Ectodermal cell (in vitro differentiated cells): ENCODE measurements around the gene CHRNG.
"Not testable (repeated sequence)": the region's sequence is repeated elsewhere in the genome, so short reads cannot be mapped to it uniquely, and the experiment has no call there.

ENCODE experiments used
- H3K27ac ChIP-seq: 2 replicates; pipeline ENCODE4 v1.7.0; 2013; ENCODE audit warnings: mild to moderate bottlenecking, low read depth, low read length; ENCODE audit not compliant: insufficient read depth, poor library complexity, severe bottlenecking
- H3K27me3 ChIP-seq: 2 replicates; pipeline ENCODE4 v1.7.0; 2013; ENCODE audit warnings: mild to moderate bottlenecking, low read length; ENCODE audit not compliant: insufficient read depth, control insufficient read depth, poor library complexity, severe bottlenecking
- H3K36me3 ChIP-seq: one replicate; pipeline ENCODE4 v1.7.0; 2013; ENCODE audit warnings: low read length; ENCODE audit not compliant: control insufficient read depth, insufficient read depth
- H3K4me1 ChIP-seq: one replicate; pipeline ENCODE4 v1.7.0; 2013; ENCODE audit warnings: low read length; ENCODE audit not compliant: control insufficient read depth, insufficient read depth
- H3K4me3 ChIP-seq: 2 replicates; pipeline ENCODE4 v1.7.0; 2013; ENCODE audit warnings: low read depth, low read length, control low read depth; ENCODE audit not compliant: insufficient read depth
- H3K9me3 ChIP-seq: 2 replicates; pipeline ENCODE4 v1.7.0; 2013; ENCODE audit warnings: mild to moderate bottlenecking, low read length, moderate library complexity; ENCODE audit not compliant: control insufficient read depth
- WGBS, 2 experiments: methylation state at CpG; one replicate each; pipeline ENCODE4 v1.1.7; 2013; ENCODE audit warnings: missing lambda C conversion rate in 2 of 2; 5-methylcytosine and 5-hydroxymethylcytosine counted together

The CHRNG gene

DNA sequence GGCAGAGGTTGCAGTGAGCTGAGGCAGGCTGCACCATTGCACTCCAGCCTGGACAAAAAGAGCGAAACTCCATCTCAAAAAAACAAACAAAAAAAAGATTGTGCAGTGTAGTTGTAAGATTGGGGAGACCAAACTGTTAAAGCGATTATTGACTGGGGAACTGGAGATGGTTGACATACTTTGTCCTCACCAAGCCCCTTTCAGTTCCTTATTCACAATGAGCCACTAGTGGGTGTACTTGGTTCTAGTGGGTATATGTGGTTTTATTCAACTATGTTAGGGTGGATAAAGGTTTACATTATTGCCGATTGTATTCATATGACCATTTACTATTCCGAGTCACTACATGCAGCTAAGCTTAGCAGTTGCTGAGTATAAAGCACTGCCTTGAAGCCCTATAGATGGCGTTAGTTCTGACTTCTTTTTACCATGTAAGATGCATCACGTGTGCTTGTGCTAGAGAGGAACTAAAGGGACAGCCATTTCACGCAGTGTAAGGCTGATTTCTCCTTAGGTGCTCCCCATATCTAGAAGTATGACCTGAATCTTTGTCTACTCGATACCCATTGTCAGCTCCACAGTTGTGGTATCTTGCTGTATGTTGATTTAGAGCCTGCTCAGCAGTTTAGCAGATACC, 23.1 kb downstream of the CHRNG start:
- no peak overlapping the region for H3K27ac ChIP-seq
- H3K4me3 ChIP-seq, result no peak overlapping the region
- no peaks in the 10 kb centered on the region for H3K4me1 ChIP-seq
- H3K9me3 ChIP-seq, result no peaks in the 10 kb centered on the region
- no peaks in the 10 kb centered on the region for H3K27me3 ChIP-seq
- H3K36me3 ChIP-seq, result peaks cover 43% of the 10 kb centered on the region
- WGBS, 2 experiments, result 94 to 99% methylated on average over 7 to 8 of the region's 8 CpGs

DNA sequence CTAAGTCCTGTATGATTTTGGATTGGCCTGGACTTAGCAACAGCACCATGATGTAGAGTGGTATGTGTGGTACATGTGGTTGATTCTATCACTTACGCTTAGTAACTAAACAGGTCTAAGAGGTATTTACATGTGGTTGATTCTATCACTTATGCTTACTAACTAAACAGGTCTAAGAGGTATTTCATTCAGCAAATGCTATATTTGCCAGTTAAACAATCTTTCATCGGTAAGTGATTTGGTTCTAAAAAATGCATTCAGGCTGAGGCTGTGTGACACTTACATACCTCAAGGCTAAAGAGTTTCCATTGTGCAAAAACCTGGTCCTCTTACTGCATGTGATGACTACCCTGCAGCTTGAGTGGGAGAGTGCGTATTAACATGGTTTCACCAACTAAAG, 24.1 kb downstream of the CHRNG start:
- whole genome bisulfite sequencing, 2 experiments, result 64 to 95% methylated on average over 2 to 3 of the region's 3 CpGs
- no peaks in the 10 kb centered on the region for H3K27me3 ChIP-seq
- H3K4me3 ChIP-seq, result no peak overlapping the region
- peaks cover 45% of the 10 kb centered on the region for H3K36me3 ChIP-seq
- H3K9me3 ChIP-seq, result no peaks in the 10 kb centered on the region
- no peaks in the 10 kb centered on the region for H3K4me1 ChIP-seq
- H3K27ac ChIP-seq, result no peak overlapping the region

DNA sequence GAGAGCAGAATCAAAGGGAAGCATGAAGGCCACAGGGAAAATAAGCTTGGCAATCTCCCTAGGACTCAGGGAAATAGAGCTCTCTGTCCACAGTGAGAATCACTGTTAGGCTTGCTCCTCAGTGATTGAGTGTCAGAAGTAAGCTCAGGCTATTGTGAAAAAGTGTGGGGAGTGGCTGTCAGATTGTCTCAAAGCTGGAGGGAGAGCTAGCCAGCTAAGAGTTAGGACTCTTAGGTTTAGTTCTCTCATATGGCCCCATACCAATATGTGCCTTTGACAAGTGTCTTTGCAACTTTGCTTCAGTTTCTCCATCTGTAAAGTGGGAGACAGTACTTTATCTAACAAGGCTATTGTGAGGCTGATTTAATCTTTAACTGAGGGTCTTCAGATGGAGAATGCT, 28.2 kb downstream of the CHRNG start:
- H3K4me3 ChIP-seq, result no peak overlapping the region
- H3K4me1 ChIP-seq, result no peaks in the 10 kb centered on the region
- no peak overlapping the region for H3K27ac ChIP-seq
- H3K36me3 ChIP-seq, result peaks cover 56% of the 10 kb centered on the region
- no peaks in the 10 kb centered on the region for H3K9me3 ChIP-seq
- no peaks in the 10 kb centered on the region for H3K27me3 ChIP-seq

DNA sequence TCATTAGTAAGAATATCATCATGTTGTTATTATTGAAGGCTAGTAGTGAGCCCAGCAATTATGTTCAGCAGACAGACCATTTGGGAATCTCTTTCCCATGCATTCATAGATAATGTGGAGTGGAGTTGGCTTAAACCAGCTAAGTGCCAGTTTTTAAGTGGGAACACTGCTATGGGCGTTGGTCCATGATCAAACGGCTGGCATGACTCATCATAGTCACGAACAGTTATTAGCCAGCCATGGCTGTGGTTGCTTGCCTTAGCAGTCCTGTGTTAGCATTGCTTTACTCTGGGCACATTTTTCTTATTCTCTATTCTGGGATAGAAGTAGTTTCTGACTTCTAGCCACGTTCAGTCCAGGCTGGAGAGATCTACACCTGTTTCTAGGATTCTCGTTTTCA, 28.7 kb downstream of the CHRNG start:
- no peaks in the 10 kb centered on the region for H3K27me3 ChIP-seq
- H3K4me3 ChIP-seq, result no peak overlapping the region
- no peaks in the 10 kb centered on the region for H3K4me1 ChIP-seq
- H3K9me3 ChIP-seq, result no peaks in the 10 kb centered on the region
- no peak overlapping the region for H3K27ac ChIP-seq
- H3K36me3 ChIP-seq, result peaks cover 56% of the 10 kb centered on the region
- WGBS, 2 experiments, result 96 to 97% methylated on average over 4 of the region's 5 CpGs

DNA sequence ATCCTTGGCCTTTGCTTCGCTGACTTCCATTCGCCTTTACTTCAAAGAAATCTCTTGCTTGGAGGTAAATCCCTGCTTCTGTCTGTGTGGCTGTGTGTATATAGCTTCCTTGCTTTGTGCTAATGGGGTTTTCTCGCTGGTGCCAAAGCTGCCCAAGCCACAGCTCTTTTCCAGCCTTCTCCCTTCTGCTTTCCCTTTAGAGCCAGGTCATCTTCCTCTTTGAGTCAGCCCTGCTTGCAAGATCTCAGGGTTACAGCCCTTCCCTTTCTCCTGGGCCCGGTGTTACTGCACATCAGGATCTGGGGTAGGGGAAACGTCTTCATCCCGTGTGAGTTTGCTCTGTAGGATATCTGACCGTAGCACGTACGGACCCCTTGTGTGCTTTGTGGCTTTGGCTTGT, 30.0 kb downstream of the CHRNG start:
- H3K27me3 ChIP-seq, result no peaks in the 10 kb centered on the region
- H3K9me3 ChIP-seq, result no peaks in the 10 kb centered on the region
- H3K4me1 ChIP-seq, result no peaks in the 10 kb centered on the region
- H3K4me3 ChIP-seq, result no peak overlapping the region
- no peak overlapping the region for H3K27ac ChIP-seq
- WGBS, 2 experiments, result 95 to 97% methylated on average over 9 of the region's 9 CpGs
- H3K36me3 ChIP-seq, result peaks cover 45% of the 10 kb centered on the region

DNA sequence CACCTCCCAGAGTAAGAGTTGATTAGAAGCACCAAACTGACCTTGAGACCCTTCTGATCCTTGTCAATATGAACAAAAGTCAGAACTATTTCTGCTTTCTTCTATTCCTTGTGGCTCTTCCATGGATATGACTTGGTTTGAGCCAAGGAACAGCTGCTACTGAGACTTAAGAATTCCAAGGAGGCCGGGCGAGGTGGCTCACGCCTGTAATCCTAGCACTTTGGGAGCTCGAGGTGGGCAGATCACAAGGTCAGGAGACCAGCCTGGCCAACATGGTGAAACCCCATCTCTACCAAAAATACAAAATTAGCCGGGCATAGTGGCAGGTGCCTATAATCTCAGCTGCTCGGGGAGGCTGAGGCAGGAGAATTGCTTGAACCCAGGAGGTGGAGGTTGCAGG, 31.0 kb downstream of the CHRNG start:
- H3K36me3 ChIP-seq, result peaks cover 38% of the 10 kb centered on the region
- not testable (repeated sequence) for H3K9me3 ChIP-seq, H3K4me1 ChIP-seq, H3K27me3 ChIP-seq, H3K4me3 ChIP-seq, H3K27ac ChIP-seq
- WGBS, 2 experiments, result 85 to 94% methylated on average over 6 of the region's 6 CpGs

DNA sequence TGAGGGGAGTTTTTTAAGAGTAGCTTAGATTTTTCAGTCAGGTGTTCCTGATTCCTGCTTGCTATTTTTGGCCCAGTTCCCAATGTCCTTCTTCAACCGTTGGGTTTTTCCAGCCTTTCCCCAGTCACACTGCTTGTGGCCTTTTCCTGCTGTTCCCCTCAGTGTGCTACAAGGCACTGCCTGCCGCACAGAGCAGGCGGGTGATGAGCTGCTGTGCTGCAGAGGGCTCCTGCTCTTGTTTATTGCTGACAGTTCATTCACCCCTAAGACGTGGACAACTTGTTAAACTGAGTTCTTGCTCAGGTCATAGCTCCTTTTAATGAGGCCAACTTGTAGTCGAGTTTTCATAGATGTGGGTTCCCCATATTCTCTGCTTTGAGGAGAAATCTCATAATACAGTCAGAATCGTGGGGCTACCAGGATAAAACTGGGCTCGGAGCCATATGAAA, 31.6 kb downstream of the CHRNG start:
- Histone ChIP-seq H3K27ac (no peak overlapping the region), H3K27me3 (no peaks in the 10 kb centered on the region), H3K4me1 (no peaks in the 10 kb centered on the region), H3K9me3 (no peaks in the 10 kb centered on the region), H3K4me3 (no peak overlapping the region), H3K36me3 (peaks cover 35% of the 10 kb centered on the region)
- WGBS, 2 experiments, result 94% methylated on average over 7 of the region's 7 CpGs

DNA sequence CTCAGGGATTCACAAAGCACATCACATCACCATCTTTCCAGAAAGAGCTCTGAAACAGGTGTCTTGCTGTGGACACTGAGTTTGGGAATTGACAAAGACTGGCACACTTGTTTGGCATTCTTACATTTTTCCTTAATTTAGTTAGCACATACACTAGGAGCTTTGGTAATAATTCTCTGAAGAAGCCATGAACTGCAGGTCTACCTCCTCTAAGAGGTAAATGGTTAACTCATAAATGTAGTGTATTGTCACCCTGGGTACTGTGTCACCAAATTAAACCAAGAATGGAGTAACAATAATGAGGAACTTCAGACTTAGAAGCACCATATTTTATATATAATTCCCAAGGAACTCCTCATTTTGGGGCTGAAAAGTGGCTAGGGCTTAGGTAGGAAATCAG, 33.5 kb downstream of the CHRNG start:
- no peak overlapping the region for H3K27ac ChIP-seq
- no peaks in the 10 kb centered on the region for H3K9me3 ChIP-seq
- H3K36me3 ChIP-seq, result peaks cover 20% of the 10 kb centered on the region
- H3K4me1 ChIP-seq, result no peaks in the 10 kb centered on the region
- no peaks in the 10 kb centered on the region for H3K27me3 ChIP-seq
- H3K4me3 ChIP-seq, result no peak overlapping the region

DNA sequence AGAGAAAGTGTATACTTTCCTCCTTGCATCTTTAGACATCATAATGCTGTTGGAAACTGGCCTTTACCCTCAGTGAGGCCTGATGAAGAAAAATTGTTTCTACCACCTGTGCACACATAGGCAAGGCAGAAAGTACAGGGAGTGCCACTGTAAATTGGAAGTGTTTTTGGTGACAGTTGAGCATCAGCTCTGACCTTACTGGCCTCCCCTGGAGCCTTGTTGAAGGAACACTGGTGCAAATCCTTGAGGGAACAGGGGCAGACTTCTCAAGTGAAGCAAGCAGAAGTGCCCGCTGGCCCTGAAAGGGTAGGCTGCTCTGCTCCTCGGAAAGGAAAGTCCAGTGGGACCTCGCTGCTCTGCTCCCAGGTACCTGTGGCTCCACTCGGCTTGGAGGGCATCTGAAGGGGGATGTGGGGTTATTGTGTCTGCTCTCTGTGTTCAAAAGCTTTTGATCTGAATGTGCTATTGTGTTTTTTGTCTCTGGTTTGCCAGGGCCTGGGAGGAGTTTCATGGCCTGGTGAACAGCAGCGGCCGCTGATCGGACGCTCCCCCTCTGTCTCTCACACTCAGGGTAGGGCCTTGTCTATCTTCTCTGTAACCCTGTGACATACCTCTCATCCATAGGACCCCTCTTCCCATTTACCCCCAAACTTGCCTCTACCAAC, 34.4 kb downstream of the CHRNG start:
- H3K9me3 ChIP-seq, result no peaks in the 10 kb centered on the region
- no peaks in the 10 kb centered on the region for H3K27me3 ChIP-seq
- H3K27ac ChIP-seq, result no peak overlapping the region
- peaks cover 14% of the 10 kb centered on the region for H3K36me3 ChIP-seq
- no peaks in the 10 kb centered on the region for H3K4me1 ChIP-seq
- WGBS, 2 experiments, result 87 to 91% methylated on average over 8 of the region's 8 CpGs
- H3K4me3 ChIP-seq, result no peak overlapping the region

DNA sequence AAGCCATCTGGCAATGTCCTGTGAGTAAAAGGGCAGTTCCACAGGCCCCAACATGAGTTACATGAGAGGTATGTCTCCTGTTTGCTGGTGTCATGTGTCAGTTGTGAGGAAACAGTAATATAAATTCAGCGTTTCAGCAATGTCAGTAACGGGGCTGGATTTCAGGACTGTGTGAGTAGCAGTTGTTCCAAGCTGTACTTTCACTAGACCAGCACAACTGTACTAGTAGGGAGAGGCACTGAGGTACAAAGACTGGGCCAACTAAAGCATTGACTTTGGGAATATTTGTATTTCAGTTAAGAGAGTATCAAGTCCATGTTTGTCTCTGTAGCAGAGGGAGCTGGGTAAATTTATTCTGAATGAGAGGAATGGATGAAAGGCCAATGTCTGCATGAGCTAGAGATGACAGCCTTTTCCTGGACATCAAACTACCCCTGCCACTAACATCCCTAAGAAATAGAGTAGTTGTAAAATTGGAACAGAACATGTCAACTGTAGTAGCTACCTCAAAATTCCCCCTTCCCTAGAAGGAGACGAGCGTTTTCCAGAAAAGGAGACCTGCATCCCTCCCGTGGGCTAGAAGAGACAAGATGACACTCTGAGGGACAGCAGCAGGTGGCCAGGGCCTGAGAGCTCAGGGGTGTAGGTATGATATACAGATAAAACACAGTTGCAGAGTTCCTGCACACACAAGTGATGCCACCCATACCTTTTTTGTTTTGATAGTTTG, 35.3 kb downstream of the CHRNG start:
- Histone ChIP-seq H3K27ac (no peak overlapping the region), H3K9me3 (no peaks in the 10 kb centered on the region), H3K4me3 (no peak overlapping the region), H3K27me3 (no peaks in the 10 kb centered on the region), H3K36me3 (peaks cover 5% of the 10 kb centered on the region), H3K4me1 (no peaks in the 10 kb centered on the region)
- 95% methylated on average over 5 of the region's 5 CpGs for WGBS, 2 experiments
